ENCODE data around the gene LRRC75B. TPM values are rescaled to one million over a fixed set of nuclear protein-coding genes. Genes with fewer than 3 reads are reported as not detected.
"Not testable (repeated sequence)": the region's sequence is repeated elsewhere in the genome, so short reads cannot be mapped to it uniquely, and the experiment has no call there.

The LRRC75B gene
- 10 to 100 TPM in 2 of 3 donors, 1 to 10 TPM in 1; 7.5 to 15.7 (median 15.7) TPM for total RNA-seq
- long read RNA-seq, donor 1, transcript LRRC75B-201 (4 exons, 1,238 nt), result major isoform, 8 of 59 reads
- long read RNA-seq, donor 1, partial matches to known transcripts, result 8 of 59 reads
- long read RNA-seq, donor 1, other reads (novel, unspliced or antisense), result 38 of 59 reads
- long read RNA-seq, donor 2, partial matches to known transcripts, result 1 of 4 reads
- long read RNA-seq, donor 2, other reads (novel, unspliced or antisense), result 3 of 4 reads

GRCh38 chr22:24592851-24593558, at the start of gene LRRC75B:
TSS of gene LRRC75B (minus strand) at chr22:24593073. CDS start at chr22:24593039, 34 bp downstream.
- no peaks in the 10 kb centered on the region for H3K9me3 ChIP-seq
- DNase-seq (peak; percentile 90 to 95 (median 91)), ATAC-seq (peak; percentile 92)
- intact Hi-C loops (cut with DNase I, micrococcal nuclease), result no loop called here
- no peaks in the 10 kb centered on the region for H3K36me3 ChIP-seq (ENCODE audit: low read depth)
- peaks cover 5% of the 10 kb centered on the region for H3K4me1 ChIP-seq (ENCODE audit: low read depth)
- H3K4me3 ChIP-seq, result peak within 1 kb of the TSS; percentile 44
- no peak for TF ChIP-seq CTCF (IDR thresholded peaks at IDR 0.05)

- H3K36me3 ChIP-seq (ENCODE audit: low read depth); DNase-seq; H3K9me3 ChIP-seq; H3K4me3 ChIP-seq; ATAC-seq; intact Hi-C loops (cut with DNase I, micrococcal nuclease); H3K4me1 ChIP-seq (ENCODE audit: low read depth): not testable (repeated sequence)
Observed at GRCh38 chr22:24642307-24642706, 49.4 kb upstream of the LRRC75B start.

GRCh38 chr22:24636513-24636912, 43.6 kb upstream of the LRRC75B start:
- H3K4me1 ChIP-seq (ENCODE audit: low read depth); ATAC-seq; intact Hi-C loops (cut with DNase I, micrococcal nuclease); H3K36me3 ChIP-seq (ENCODE audit: low read depth); DNase-seq; H3K9me3 ChIP-seq; H3K4me3 ChIP-seq: not testable (repeated sequence)

- H3K4me1 ChIP-seq (ENCODE audit: low read depth); intact Hi-C loops (cut with DNase I, micrococcal nuclease); ATAC-seq; H3K4me3 ChIP-seq; H3K36me3 ChIP-seq (ENCODE audit: low read depth); H3K9me3 ChIP-seq; DNase-seq: not testable (repeated sequence)
Observed at GRCh38 chr22:24634776-24635389, 42.0 kb upstream of the LRRC75B start.

- H3K4me3 ChIP-seq; ATAC-seq; DNase-seq; H3K4me1 ChIP-seq (ENCODE audit: low read depth); H3K9me3 ChIP-seq; intact Hi-C loops (cut with DNase I, micrococcal nuclease); H3K36me3 ChIP-seq (ENCODE audit: low read depth): not testable (repeated sequence)
Observed at GRCh38 chr22:24633231-24634023, 40.6 kb upstream of the LRRC75B start.

GRCh38 chr22:24632642-24633041, 39.8 kb upstream of the LRRC75B start:
- H3K4me1 ChIP-seq (ENCODE audit: low read depth); DNase-seq; ATAC-seq; intact Hi-C loops (cut with DNase I, micrococcal nuclease); H3K4me3 ChIP-seq; H3K9me3 ChIP-seq; H3K36me3 ChIP-seq (ENCODE audit: low read depth): not testable (repeated sequence)

GRCh38 chr22:24631430-24632122, 38.7 kb upstream of the LRRC75B start:
- DNase-seq, ATAC-seq: not testable (repeated sequence)

GRCh38 chr22:24630812-24631427, 38.0 kb upstream of the LRRC75B start:
- not testable (repeated sequence) for ATAC-seq

More at GRCh38 chr22:24631430-24632122, 38.7 kb upstream of the LRRC75B start:
- H3K36me3 ChIP-seq (ENCODE audit: low read depth); H3K9me3 ChIP-seq; H3K4me1 ChIP-seq (ENCODE audit: low read depth); H3K4me3 ChIP-seq; intact Hi-C loops (cut with DNase I, micrococcal nuclease): not testable (repeated sequence)

GRCh38 chr22:24629069-24629468, 36.2 kb upstream of the LRRC75B start:
- ATAC-seq; H3K4me1 ChIP-seq (ENCODE audit: low read depth); DNase-seq; H3K36me3 ChIP-seq (ENCODE audit: low read depth); intact Hi-C loops (cut with DNase I, micrococcal nuclease); H3K4me3 ChIP-seq; H3K9me3 ChIP-seq: not testable (repeated sequence)

More at GRCh38 chr22:24630812-24631427, 38.0 kb upstream of the LRRC75B start:
- H3K9me3 ChIP-seq; H3K4me1 ChIP-seq (ENCODE audit: low read depth); H3K36me3 ChIP-seq (ENCODE audit: low read depth); intact Hi-C loops (cut with DNase I, micrococcal nuclease); DNase-seq; H3K4me3 ChIP-seq: not testable (repeated sequence)

GRCh38 chr22:24627911-24628310, 35.0 kb upstream of the LRRC75B start:
- H3K4me3 ChIP-seq; ATAC-seq; intact Hi-C loops (cut with DNase I, micrococcal nuclease); H3K36me3 ChIP-seq (ENCODE audit: low read depth); H3K4me1 ChIP-seq (ENCODE audit: low read depth); H3K9me3 ChIP-seq; DNase-seq: not testable (repeated sequence)

- H3K4me3 ChIP-seq; H3K9me3 ChIP-seq; H3K36me3 ChIP-seq (ENCODE audit: low read depth); intact Hi-C loops (cut with DNase I, micrococcal nuclease); DNase-seq; ATAC-seq; H3K4me1 ChIP-seq (ENCODE audit: low read depth): not testable (repeated sequence)
Observed at GRCh38 chr22:24622596-24622995, 29.7 kb upstream of the LRRC75B start.

GRCh38 chr22:24621244-24621643, 28.4 kb upstream of the LRRC75B start:
- ATAC-seq; H3K4me3 ChIP-seq; DNase-seq; H3K4me1 ChIP-seq (ENCODE audit: low read depth); H3K36me3 ChIP-seq (ENCODE audit: low read depth); intact Hi-C loops (cut with DNase I, micrococcal nuclease); H3K9me3 ChIP-seq: not testable (repeated sequence)

All from mucosa of descending colon (tissue), 3 donors.